Neuronal stem cell (in vitro differentiated cells): ENCODE results near the gene HDAC7.

Experiments used
- DNase-seq: peaks from one replicate; pipeline ENCODE4 v3.0.0-alpha.2; 2013; ENCODE audit warnings: low spot score
- H2AFZ ChIP-seq: one replicate; pipeline ENCODE4 v1.6.1; 2013; ENCODE audit warnings: mild to moderate bottlenecking, low read length, inconsistent platforms
- H2AK5ac ChIP-seq: 2 replicates; pipeline ENCODE4 v1.6.1; 2013; ENCODE audit warnings: low read depth, mild to moderate bottlenecking, inconsistent platforms, low read length, moderate library complexity, mixed read lengths
- H2BK120ac ChIP-seq: 2 replicates; pipeline ENCODE4 v1.6.1; 2013; ENCODE audit warnings: low read depth, mild to moderate bottlenecking, inconsistent platforms, low read length, moderate library complexity, mixed read lengths
- H2BK12ac ChIP-seq: one replicate; pipeline ENCODE4 v1.6.1; 2013; ENCODE audit warnings: low read length, inconsistent platforms
- H2BK15ac ChIP-seq: 2 replicates; pipeline ENCODE4 v1.6.1; 2013; ENCODE audit warnings: mild to moderate bottlenecking, low read length, inconsistent platforms, mixed read lengths
- H2BK5ac ChIP-seq: one replicate; pipeline ENCODE4 v1.6.1; 2013; ENCODE audit warnings: inconsistent platforms, mild to moderate bottlenecking, low read length, moderate library complexity
- H3K14ac ChIP-seq: one replicate; pipeline ENCODE4 v1.6.1; 2013; ENCODE audit warnings: low read length, inconsistent platforms
- H3K18ac ChIP-seq: 2 replicates; pipeline ENCODE4 v1.6.1; 2013; ENCODE audit warnings: low read length, inconsistent platforms
- H3K23ac ChIP-seq: 2 replicates; pipeline ENCODE4 v1.6.1; 2013; ENCODE audit warnings: low read depth, mild to moderate bottlenecking, mixed read lengths, low read length, inconsistent platforms; ENCODE audit not compliant: poor library complexity
- H3K27ac ChIP-seq: replicated peaks from 3 replicates; pipeline ENCODE4 v1.5.1; 2013; ENCODE audit warnings: low read length, inconsistent platforms
- H3K27me3 ChIP-seq, 3 experiments: 2 replicates each; pipeline ENCODE4 v1.6.1; 2013; ENCODE audit warnings: low read length in 3 of 3, mild to moderate bottlenecking in 2 of 3, inconsistent platforms in 1 of 3, low read depth in 1 of 3, mixed read lengths in 1 of 3, moderate library complexity in 1 of 3; ENCODE audit not compliant: control insufficient read depth in 3 of 3, insufficient read depth in 3 of 3
- H3K36me3 ChIP-seq, 2 donors: replicated peaks in 1 of 2; 2 replicates each; pipeline ENCODE4 v1.6.1; 2013; ENCODE audit warnings: low read length in 2 of 2; ENCODE audit not compliant: control insufficient read depth in 2 of 2, insufficient read depth in 2 of 2
- H3K4ac ChIP-seq: 2 replicates; pipeline ENCODE4 v1.6.1; 2013; ENCODE audit warnings: inconsistent platforms, mild to moderate bottlenecking, low read length, moderate library complexity
- H3K4me1 ChIP-seq, 2 donors: 1 replicate in 1 of 2; 2 replicates in 1 of 2; pipeline ENCODE4 v1.6.1; 2013; ENCODE audit warnings: low read length in 2 of 2, low read depth in 1 of 2; ENCODE audit not compliant: control insufficient read depth in 2 of 2, insufficient read depth in 1 of 2
- H3K4me2 ChIP-seq: one replicate; pipeline ENCODE4 v1.6.1; 2013; ENCODE audit warnings: mild to moderate bottlenecking, low read length, inconsistent platforms; ENCODE audit not compliant: insufficient read depth, poor library complexity, severe bottlenecking
- H3K4me3 ChIP-seq, 2 donors: 2 replicates each; pipeline ENCODE4 v1.5.1; 2013; ENCODE audit warnings: low read length in 2 of 2, mild to moderate bottlenecking in 2 of 2, inconsistent platforms in 1 of 2, moderate library complexity in 1 of 2
- H3K79me1 ChIP-seq: one replicate; pipeline ENCODE4 v1.6.1; 2013; ENCODE audit warnings: low read depth, mild to moderate bottlenecking, inconsistent platforms, low read length, moderate library complexity
- H3K9ac ChIP-seq: one replicate; pipeline ENCODE4 v1.6.1; 2013; ENCODE audit warnings: mild to moderate bottlenecking, low read depth, low read length, inconsistent platforms; ENCODE audit not compliant: poor library complexity
- H3K9me3 ChIP-seq, 2 donors: replicated peaks in 1 of 2; 2 replicates each; pipeline versions ENCODE3 to v1.6.1; 2013; ENCODE audit warnings: low read length in 2 of 2, mild to moderate bottlenecking in 2 of 2, inconsistent platforms in 1 of 2, low read depth in 1 of 2, mixed read lengths in 1 of 2, moderate library complexity in 1 of 2; ENCODE audit not compliant: control insufficient read depth in 2 of 2, insufficient read depth in 1 of 2
- H4K8ac ChIP-seq: one replicate; pipeline ENCODE4 v1.6.1; 2013; ENCODE audit warnings: low read depth, mild to moderate bottlenecking, inconsistent platforms, low read length, moderate library complexity
- H4K91ac ChIP-seq: one replicate; pipeline ENCODE4 v1.6.1; 2013; ENCODE audit warnings: low read length, low read depth, mild to moderate bottlenecking, inconsistent platforms; ENCODE audit not compliant: poor library complexity
- WGBS, 2 donors: extraction: QIAGEN DNeasy Blood & Tissue Kit; methylation state at CpG; one replicate each; pipeline ENCODE4 v1.1.7; 2013; ENCODE audit warnings: missing lambda C conversion rate in 2 of 2, mixed read lengths in 1 of 2; ENCODE audit not compliant: insufficient read length in 2 of 2, insufficient replicate concordance in 1 of 2; ENCODE audit errors: extremely low coverage in 2 of 2; 5-methylcytosine and 5-hydroxymethylcytosine counted together

The HDAC7 gene

DNA sequence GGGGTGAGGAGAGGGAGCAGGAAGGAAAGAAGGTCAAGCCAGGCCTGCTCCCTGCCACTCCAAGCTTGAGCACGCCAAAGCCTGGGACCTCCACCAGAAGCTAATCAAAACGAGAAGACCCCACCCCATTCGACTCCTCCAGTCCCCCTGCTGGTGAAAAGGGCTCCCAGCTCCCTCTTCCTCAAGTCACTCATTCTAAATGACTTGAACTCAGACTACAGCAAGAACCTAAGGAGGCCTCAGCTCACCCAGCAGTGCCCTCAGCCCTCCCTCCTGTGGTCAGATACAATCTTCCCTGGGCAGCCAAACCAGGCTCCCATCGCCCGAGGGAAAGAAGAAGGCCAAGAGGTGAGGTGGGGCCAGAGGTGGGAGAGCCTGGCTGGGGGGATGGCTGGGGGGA, 17.4 kb downstream of the HDAC7 start:
- no peak overlapping the region for H2AFZ ChIP-seq
- no peak overlapping the region for H3K4me3 ChIP-seq
- H3K4me2 ChIP-seq: no peak overlapping the region
- H2BK5ac ChIP-seq: no peak overlapping the region
- H2AK5ac ChIP-seq: peak overlapping the region; percentile 30
- H3K36me3 ChIP-seq: peaks cover 3 to 76% of the 10 kb centered on the region in 2 donors
- H3K4me1 ChIP-seq: peaks cover 4 to 27% of the 10 kb centered on the region in 2 donors
- no CpG with 5 or more reads among the region's 5 CpGs for WGBS, 2 donors
- H4K8ac ChIP-seq: no peak overlapping the region
- H2BK12ac ChIP-seq: no peak overlapping the region
- no peak overlapping the region for H3K23ac ChIP-seq
- H2BK15ac ChIP-seq: peak overlapping the region; percentile 52
- H3K18ac ChIP-seq: peak overlapping the region; percentile 23
- no peak for DNase-seq
- no peaks in the 10 kb centered on the region for H3K27me3 ChIP-seq
- H2BK120ac ChIP-seq: peak overlapping the region; percentile 18
- H3K9me3 ChIP-seq: no peaks in the 10 kb centered on the region
- H3K9ac ChIP-seq: no peak overlapping the region
- no peak overlapping the region for H3K4ac ChIP-seq
- H4K91ac ChIP-seq: no peak overlapping the region
- H3K79me1 ChIP-seq: peaks cover 4% of the 10 kb centered on the region
- peak overlapping the region; percentile 42 for H3K14ac ChIP-seq
- H3K27ac ChIP-seq: no peak overlapping the region

DNA sequence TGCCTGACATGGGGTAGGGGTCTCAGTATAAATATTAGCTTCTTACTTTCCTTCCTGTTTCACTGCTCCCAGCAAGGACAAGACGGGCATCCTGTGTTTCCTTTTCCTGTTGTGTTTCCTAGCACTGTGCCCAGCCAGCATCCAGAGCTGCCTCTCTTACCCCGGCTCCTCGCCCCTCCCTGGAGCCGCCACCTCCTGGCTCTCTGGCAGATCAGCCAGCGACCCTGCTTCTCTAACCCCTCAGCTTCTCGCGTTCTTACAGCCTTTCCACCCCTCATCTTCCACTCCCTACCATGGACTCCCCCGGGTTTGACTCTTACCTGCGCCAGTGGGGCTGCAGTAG, 17.8 kb downstream of the HDAC7 start:
- Histone ChIP-seq H3K27me3 (no peaks in the 10 kb centered on the region), H4K8ac (no peak overlapping the region), H3K9me3 (no peaks in the 10 kb centered on the region), H3K27ac (no peak overlapping the region), H4K91ac (no peak overlapping the region), H3K36me3 (peaks cover 5 to 80% of the 10 kb centered on the region in 2 donors), H3K4me1 (peaks cover 3 to 25% of the 10 kb centered on the region in 2 donors), H3K4ac (no peak overlapping the region), H3K79me1 (peaks cover 4% of the 10 kb centered on the region), H3K4me3 (no peak overlapping the region), H2BK12ac (no peak overlapping the region), H3K18ac (no peak overlapping the region), H3K14ac (peak overlapping the region; percentile 42), H2AFZ (no peak overlapping the region), H2AK5ac (no peak overlapping the region), H2BK15ac (peak overlapping the region; percentile 52), H3K23ac (peak overlapping the region; percentile 45), H3K9ac (peak overlapping the region; percentile 64), H3K4me2 (no peak overlapping the region), H2BK5ac (no peak overlapping the region), H2BK120ac (no peak overlapping the region)
- no peak for DNase-seq
- no CpG with 5 or more reads among the region's 9 CpGs for WGBS, 2 donors

DNA sequence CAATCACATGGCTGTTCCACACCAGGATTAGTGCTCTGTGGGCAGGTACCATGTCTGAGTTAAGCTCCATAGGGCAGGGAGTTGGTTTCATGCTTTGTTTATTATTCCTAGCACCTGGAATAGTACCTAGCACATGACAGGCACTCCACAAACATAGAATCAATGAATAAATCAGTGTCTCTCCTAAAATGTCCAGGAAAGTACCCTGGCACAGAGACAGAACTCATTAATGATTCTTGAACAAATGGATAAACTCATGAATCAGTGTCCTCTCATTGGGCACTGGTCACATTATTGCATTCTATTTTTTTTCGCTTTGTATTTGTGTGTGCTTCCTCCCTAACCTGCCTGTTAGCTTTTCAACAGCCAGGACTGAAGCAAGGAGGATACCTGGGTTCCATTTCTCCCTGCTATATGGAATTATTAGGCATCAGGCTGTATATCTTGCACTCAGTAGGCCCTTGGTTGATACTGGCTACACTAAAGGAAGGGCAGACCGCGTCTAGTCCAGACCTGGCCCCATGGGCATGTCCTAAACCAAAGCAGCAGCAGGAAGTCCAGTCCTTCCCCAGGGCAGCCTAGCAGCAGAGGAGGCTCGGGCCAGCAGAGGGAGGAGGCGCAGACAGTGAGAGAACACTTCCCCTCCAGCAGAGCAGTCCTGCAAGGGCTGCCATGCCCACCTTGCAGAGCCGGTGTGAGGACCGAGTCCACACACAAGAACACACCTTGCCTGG, 18.4 kb downstream of the HDAC7 start:
- H2AFZ ChIP-seq: no peak overlapping the region
- H3K18ac ChIP-seq: no peak overlapping the region
- no peak overlapping the region for H2BK15ac ChIP-seq
- H3K36me3 ChIP-seq: peaks cover 7 to 80% of the 10 kb centered on the region in 2 donors
- no peak overlapping the region for H3K27ac ChIP-seq
- no peak for DNase-seq
- H3K9me3 ChIP-seq: no peaks in the 10 kb centered on the region
- no peak overlapping the region for H3K14ac ChIP-seq
- WGBS, 2 donors: no CpG with 5 or more reads among the region's 7 CpGs
- peaks cover 2% of the 10 kb centered on the region for H3K79me1 ChIP-seq
- H3K4ac ChIP-seq: no peak overlapping the region
- no peak overlapping the region for H2BK5ac ChIP-seq
- no peak overlapping the region for H2BK12ac ChIP-seq
- no peak overlapping the region for H4K8ac ChIP-seq
- no peak overlapping the region for H3K4me2 ChIP-seq
- no peak overlapping the region for H2AK5ac ChIP-seq
- peak overlapping the region; percentile 45 for H3K23ac ChIP-seq
- no peak overlapping the region for H2BK120ac ChIP-seq
- H3K4me1 ChIP-seq: peaks cover 3 to 25% of the 10 kb centered on the region in 2 donors
- no peak overlapping the region for H3K4me3 ChIP-seq
- peak overlapping the region; percentile 64 for H3K9ac ChIP-seq
- no peaks in the 10 kb centered on the region for H3K27me3 ChIP-seq
- H4K91ac ChIP-seq: no peak overlapping the region

DNA sequence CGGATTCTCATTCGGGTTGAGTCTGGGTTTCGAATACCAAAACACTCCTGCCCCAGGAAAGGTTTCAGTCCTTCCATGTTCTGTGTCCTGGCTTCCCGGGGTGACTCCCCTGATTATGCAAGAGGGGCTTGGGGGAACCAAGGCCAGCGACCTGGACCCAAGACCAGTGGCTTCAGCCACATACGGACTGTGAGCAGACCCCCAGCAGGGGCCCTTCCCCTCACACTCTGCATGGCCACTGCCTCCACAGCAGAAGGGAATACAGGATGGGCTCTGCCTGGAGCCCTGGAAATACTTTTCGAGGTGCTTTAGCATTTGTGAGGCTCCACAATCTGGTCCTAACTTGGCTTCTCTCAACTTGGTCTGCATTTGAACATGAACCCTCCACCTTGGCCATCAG, 19.1 kb downstream of the HDAC7 start:
- no peak overlapping the region for H3K4me2 ChIP-seq
- H3K36me3 ChIP-seq: peaks cover 7 to 81% of the 10 kb centered on the region in 2 donors
- H2BK5ac ChIP-seq: no peak overlapping the region
- no peaks in the 10 kb centered on the region for H3K9me3 ChIP-seq
- H2AK5ac ChIP-seq: no peak overlapping the region
- no peak overlapping the region for H3K4ac ChIP-seq
- H4K91ac ChIP-seq: no peak overlapping the region
- no peak overlapping the region for H2BK12ac ChIP-seq
- no peak overlapping the region for H3K18ac ChIP-seq
- no peak overlapping the region for H2AFZ ChIP-seq
- no peak overlapping the region for H3K4me3 ChIP-seq
- WGBS, 2 donors: no CpG with 5 or more reads among the region's 7 CpGs
- H3K27me3 ChIP-seq: no peaks in the 10 kb centered on the region
- H3K23ac ChIP-seq: no peak overlapping the region
- no peak overlapping the region for H3K14ac ChIP-seq
- no peak overlapping the region for H4K8ac ChIP-seq
- H3K27ac ChIP-seq: no peak overlapping the region
- H2BK120ac ChIP-seq: no peak overlapping the region
- DNase-seq: no peak
- H2BK15ac ChIP-seq: no peak overlapping the region
- peaks cover 3 to 24% of the 10 kb centered on the region in 2 donors for H3K4me1 ChIP-seq
- peaks cover 2% of the 10 kb centered on the region for H3K79me1 ChIP-seq
- H3K9ac ChIP-seq: no peak overlapping the region
